DMS153 (cell line): Measurements from ENCODE around the gene OR10T2.
"Not testable (repeated sequence)": the region's sequence is repeated elsewhere in the genome, so short reads cannot be mapped to it uniquely, and the experiment has no call there.

ENCODE experiments used
- DNase-seq: peaks from one replicate; lab custom pipeline; 2025; lab: John Stamatoyannopoulos, UW

The OR10T2 gene

GRCh38 chr1:158356616-158357015 is 42.6 kb downstream of the OR10T2 start:
- no peak for DNase-seq

GRCh38 chr1:158355773-158356285 is 43.4 kb downstream of the OR10T2 start:
- no peak for DNase-seq

GRCh38 chr1:158354255-158354654 is 45.0 kb downstream of the OR10T2 start:
- no peak for DNase-seq

- no peak for DNase-seq
Observed at GRCh38 chr1:158353303-158354075, 45.8 kb downstream of the OR10T2 start, which contains the start of gene CD1E. CD1E (plus strand) TSS chr1:158353894; CDS start chr1:158353989, 95 bp downstream.

GRCh38 chr1:158348946-158349345 is 50.3 kb downstream of the OR10T2 start:
- DNase-seq: not testable (repeated sequence)
